HG03457 (cell line): ENCODE results near the gene ASF1B.
"Not testable (repeated sequence)": the region's sequence is repeated elsewhere in the genome, so short reads cannot be mapped to it uniquely, and the experiment has no call there.

Experiments used
- ATAC-seq: cut with Tn5 transposase; IDR thresholded peaks from one replicate; pipeline ENCODE4 v1.9.1; 2021; ENCODE audit warnings: moderate number of reproducible peaks; ENCODE audit not compliant: unreplicated experiment

ASF1B gene

GRCh38 chr19:14136509-14137281 lies at the start of gene ASF1B:
Gene ASF1B, minus strand, starts transcription at chr19:14136589. Its CDS starts 133 bp downstream, at chr19:14136456.
- peak; percentile 70 for ATAC-seq

GRCh38 chr19:14185691-14186090 lies 49.3 kb upstream of the ASF1B start:
- ATAC-seq = not testable (repeated sequence)

- ATAC-seq = no peak
These were observed 48.8 kb upstream of the ASF1B start for GRCh38 chr19:14185158-14185557.

- ATAC-seq = no peak
These were observed 47.5 kb upstream of the ASF1B start for GRCh38 chr19:14183741-14184350.

GRCh38 chr19:14182476-14182875 lies 46.1 kb upstream of the ASF1B start:
- ATAC-seq = no peak

- ATAC-seq = no peak
These were observed 45.5 kb upstream of the ASF1B start for GRCh38 chr19:14181906-14182305.

GRCh38 chr19:14181199-14181598 lies 44.8 kb upstream of the ASF1B start:
- not testable (repeated sequence) for ATAC-seq

GRCh38 chr19:14177496-14178074 lies 41.2 kb upstream of the ASF1B start:
- ATAC-seq = no peak

- ATAC-seq = no peak
These were observed 39.0 kb upstream of the ASF1B start for GRCh38 chr19:14175351-14175792.

- ATAC-seq = no peak
These were observed 38.5 kb upstream of the ASF1B start for GRCh38 chr19:14174883-14175282.

- ATAC-seq = no peak
These were observed 32.6 kb upstream of the ASF1B start for GRCh38 chr19:14168993-14169392.

GRCh38 chr19:14168259-14168972 lies 32.0 kb upstream of the ASF1B start:
- no peak for ATAC-seq

- ATAC-seq = no peak
These were observed 31.3 kb upstream of the ASF1B start for GRCh38 chr19:14167576-14168138.

- no peak for ATAC-seq
These were observed 30.7 kb upstream of the ASF1B start for GRCh38 chr19:14166999-14167575.

GRCh38 chr19:14165990-14166830 lies 29.8 kb upstream of the ASF1B start:
- no peak for ATAC-seq

- no peak for ATAC-seq
These were observed 28.5 kb upstream of the ASF1B start for GRCh38 chr19:14164724-14165493.

GRCh38 chr19:14164082-14164481 lies 27.7 kb upstream of the ASF1B start:
- no peak for ATAC-seq

GRCh38 chr19:14162871-14163297 lies 26.5 kb upstream of the ASF1B start:
- ATAC-seq = no peak

- no peak for ATAC-seq
These were observed 24.9 kb upstream of the ASF1B start for GRCh38 chr19:14161305-14161704.
